Measurements from ENCODE around the gene MICU1. TPM values are rescaled to one million over a fixed set of nuclear protein-coding genes. Genes with fewer than 3 reads are reported as not detected.

Gene MICU1
- total and polyA plus RNA-seq, 10 of the 15 experiments (the other 5 are each of a cell fraction or from before 2014, with no cell fraction given) = 18.2 to 36.4 (median 22.2) TPM

GRCh38 chr10:72331575-72332422, 294.1 kb downstream of the MICU1 start (continued):
- TF ChIP-seq, protein P1, sequence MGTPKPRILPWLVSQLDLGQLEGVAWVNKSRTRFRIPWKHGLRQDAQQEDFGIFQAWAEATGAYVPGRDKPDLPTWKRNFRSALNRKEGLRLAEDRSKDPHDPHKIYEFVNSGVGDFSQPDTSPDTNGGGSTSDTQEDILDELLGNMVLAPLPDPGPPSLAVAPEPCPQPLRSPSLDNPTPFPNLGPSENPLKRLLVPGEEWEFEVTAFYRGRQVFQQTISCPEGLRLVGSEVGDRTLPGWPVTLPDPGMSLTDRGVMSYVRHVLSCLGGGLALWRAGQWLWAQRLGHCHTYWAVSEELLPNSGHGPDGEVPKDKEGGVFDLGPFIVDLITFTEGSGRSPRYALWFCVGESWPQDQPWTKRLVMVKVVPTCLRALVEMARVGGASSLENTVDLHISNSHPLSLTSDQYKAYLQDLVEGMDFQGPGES (IDR thresholded peaks at IDR 0.05) = peak; percentile 66
- TF ChIP-seq, protein P2, sequence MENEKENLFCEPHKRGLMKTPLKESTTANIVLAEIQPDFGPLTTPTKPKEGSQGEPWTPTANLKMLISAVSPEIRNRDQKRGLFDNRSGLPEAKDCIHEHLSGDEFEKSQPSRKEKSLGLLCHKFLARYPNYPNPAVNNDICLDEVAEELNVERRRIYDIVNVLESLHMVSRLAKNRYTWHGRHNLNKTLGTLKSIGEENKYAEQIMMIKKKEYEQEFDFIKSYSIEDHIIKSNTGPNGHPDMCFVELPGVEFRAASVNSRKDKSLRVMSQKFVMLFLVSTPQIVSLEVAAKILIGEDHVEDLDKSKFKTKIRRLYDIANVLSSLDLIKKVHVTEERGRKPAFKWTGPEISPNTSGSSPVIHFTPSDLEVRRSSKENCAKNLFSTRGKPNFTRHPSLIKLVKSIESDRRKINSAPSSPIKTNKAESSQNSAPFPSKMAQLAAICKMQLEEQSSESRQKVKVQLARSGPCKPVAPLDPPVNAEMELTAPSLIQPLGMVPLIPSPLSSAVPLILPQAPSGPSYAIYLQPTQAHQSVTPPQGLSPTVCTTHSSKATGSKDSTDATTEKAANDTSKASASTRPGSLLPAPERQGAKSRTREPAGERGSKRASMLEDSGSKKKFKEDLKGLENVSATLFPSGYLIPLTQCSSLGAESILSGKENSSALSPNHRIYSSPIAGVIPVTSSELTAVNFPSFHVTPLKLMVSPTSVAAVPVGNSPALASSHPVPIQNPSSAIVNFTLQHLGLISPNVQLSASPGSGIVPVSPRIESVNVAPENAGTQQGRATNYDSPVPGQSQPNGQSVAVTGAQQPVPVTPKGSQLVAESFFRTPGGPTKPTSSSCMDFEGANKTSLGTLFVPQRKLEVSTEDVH (IDR thresholded peaks at IDR 0.05; ENCODE audit: low read depth, partially characterized antibody) = no peak
- TF ChIP-seq RUNX3 (IDR thresholded peaks at IDR 0.05; ENCODE audit: low read length) = no peak
- TF ChIP-seq, protein P3, sequence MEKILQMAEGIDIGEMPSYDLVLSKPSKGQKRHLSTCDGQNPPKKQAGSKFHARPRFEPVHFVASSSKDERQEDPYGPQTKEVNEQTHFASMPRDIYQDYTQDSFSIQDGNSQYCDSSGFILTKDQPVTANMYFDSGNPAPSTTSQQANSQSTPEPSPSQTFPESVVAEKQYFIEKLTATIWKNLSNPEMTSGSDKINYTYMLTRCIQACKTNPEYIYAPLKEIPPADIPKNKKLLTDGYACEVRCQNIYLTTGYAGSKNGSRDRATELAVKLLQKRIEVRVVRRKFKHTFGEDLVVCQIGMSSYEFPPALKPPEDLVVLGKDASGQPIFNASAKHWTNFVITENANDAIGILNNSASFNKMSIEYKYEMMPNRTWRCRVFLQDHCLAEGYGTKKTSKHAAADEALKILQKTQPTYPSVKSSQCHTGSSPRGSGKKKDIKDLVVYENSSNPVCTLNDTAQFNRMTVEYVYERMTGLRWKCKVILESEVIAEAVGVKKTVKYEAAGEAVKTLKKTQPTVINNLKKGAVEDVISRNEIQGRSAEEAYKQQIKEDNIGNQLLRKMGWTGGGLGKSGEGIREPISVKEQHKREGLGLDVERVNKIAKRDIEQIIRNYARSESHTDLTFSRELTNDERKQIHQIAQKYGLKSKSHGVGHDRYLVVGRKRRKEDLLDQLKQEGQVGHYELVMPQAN (conservative IDR thresholded peaks at IDR 0.05) = no peak
- no peak for TF ChIP-seq SUZ12 (IDR thresholded peaks at IDR 0.05; ENCODE audit: unreplicated experiment)
- peak; percentile 57 for TF ChIP-seq HDGF (IDR thresholded peaks at IDR 0.05)
- TF ChIP-seq MTA3 (IDR thresholded peaks at IDR 0.05; ENCODE audit: borderline replicate concordance, low read length) = no peak
- TF ChIP-seq HSF1 (IDR thresholded peaks at IDR 0.05; ENCODE audit: low read depth, low read length) = no peak
- no peak for TF ChIP-seq ZNF622 (IDR thresholded peaks at IDR 0.05)
- TF ChIP-seq, protein P4, sequence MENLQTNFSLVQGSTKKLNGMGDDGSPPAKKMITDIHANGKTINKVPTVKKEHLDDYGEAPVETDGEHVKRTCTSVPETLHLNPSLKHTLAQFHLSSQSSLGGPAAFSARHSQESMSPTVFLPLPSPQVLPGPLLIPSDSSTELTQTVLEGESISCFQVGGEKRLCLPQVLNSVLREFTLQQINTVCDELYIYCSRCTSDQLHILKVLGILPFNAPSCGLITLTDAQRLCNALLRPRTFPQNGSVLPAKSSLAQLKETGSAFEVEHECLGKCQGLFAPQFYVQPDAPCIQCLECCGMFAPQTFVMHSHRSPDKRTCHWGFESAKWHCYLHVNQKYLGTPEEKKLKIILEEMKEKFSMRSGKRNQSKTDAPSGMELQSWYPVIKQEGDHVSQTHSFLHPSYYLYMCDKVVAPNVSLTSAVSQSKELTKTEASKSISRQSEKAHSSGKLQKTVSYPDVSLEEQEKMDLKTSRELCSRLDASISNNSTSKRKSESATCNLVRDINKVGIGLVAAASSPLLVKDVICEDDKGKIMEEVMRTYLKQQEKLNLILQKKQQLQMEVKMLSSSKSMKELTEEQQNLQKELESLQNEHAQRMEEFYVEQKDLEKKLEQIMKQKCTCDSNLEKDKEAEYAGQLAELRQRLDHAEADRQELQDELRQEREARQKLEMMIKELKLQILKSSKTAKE (IDR thresholded peaks at IDR 0.05; ENCODE audit: low read depth, poor library complexity, severe bottlenecking) = peak; percentile 58
- TF ChIP-seq, protein P5, sequence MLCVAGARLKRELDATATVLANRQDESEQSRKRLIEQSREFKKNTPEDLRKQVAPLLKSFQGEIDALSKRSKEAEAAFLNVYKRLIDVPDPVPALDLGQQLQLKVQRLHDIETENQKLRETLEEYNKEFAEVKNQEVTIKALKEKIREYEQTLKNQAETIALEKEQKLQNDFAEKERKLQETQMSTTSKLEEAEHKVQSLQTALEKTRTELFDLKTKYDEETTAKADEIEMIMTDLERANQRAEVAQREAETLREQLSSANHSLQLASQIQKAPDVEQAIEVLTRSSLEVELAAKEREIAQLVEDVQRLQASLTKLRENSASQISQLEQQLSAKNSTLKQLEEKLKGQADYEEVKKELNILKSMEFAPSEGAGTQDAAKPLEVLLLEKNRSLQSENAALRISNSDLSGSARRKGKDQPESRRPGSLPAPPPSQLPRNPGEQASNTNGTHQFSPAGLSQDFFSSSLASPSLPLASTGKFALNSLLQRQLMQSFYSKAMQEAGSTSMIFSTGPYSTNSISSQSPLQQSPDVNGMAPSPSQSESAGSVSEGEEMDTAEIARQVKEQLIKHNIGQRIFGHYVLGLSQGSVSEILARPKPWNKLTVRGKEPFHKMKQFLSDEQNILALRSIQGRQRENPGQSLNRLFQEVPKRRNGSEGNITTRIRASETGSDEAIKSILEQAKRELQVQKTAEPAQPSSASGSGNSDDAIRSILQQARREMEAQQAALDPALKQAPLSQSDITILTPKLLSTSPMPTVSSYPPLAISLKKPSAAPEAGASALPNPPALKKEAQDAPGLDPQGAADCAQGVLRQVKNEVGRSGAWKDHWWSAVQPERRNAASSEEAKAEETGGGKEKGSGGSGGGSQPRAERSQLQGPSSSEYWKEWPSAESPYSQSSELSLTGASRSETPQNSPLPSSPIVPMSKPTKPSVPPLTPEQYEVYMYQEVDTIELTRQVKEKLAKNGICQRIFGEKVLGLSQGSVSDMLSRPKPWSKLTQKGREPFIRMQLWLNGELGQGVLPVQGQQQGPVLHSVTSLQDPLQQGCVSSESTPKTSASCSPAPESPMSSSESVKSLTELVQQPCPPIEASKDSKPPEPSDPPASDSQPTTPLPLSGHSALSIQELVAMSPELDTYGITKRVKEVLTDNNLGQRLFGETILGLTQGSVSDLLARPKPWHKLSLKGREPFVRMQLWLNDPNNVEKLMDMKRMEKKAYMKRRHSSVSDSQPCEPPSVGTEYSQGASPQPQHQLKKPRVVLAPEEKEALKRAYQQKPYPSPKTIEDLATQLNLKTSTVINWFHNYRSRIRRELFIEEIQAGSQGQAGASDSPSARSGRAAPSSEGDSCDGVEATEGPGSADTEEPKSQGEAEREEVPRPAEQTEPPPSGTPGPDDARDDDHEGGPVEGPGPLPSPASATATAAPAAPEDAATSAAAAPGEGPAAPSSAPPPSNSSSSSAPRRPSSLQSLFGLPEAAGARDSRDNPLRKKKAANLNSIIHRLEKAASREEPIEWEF (IDR thresholded peaks at IDR 0.05; ENCODE audit: insufficient replicate concordance, low read depth, low read length) = no peak
- TF ChIP-seq SP1 (IDR thresholded peaks at IDR 0.05; ENCODE audit: low read depth, low read length) = peak; percentile 64

All from GM12878 (cell line).